Testis (tissue), 2 donors: ENCODE results near the gene SERPING1.

ENCODE experiments used
- CTCF ChIP-seq, 3 experiments: fragments of 450-650 bp in 2 of 3; fragments of 200-600 bp in 1 of 3; sonication (generic) in 1 of 3; IDR thresholded peaks; one replicate each; pipeline ENCODE4 v1.5.1; 2016 to 2019; ENCODE audit warnings: antibody characterized with exemption in 3 of 3, mild to moderate bottlenecking in 2 of 3, moderate library complexity in 1 of 3
- POLR2A ChIP-seq: fragments of 450-650 bp; IDR thresholded peaks from one replicate; pipeline ENCODE4 v1.6.1; 2017; ENCODE audit warnings: antibody characterized with exemption, mild to moderate bottlenecking, moderate library complexity

- TF ChIP-seq CTCF (IDR thresholded peaks at IDR 0.05): no peak
- TF ChIP-seq POLR2A: no peak
These were observed 30.5 kb upstream of the SERPING1 start for GRCh38 chr11:57566905-57567514.
